GM21423 (cell line): Measurements from ENCODE around the gene CD38.
"Not testable (repeated sequence)": the region's sequence is repeated elsewhere in the genome, so short reads cannot be mapped to it uniquely, and the experiment has no call there.

Experiments
- ATAC-seq: cut with Tn5 transposase; IDR thresholded peaks from one replicate; pipeline ENCODE4 v1.9.1; 2021; ENCODE audit warnings: mild to moderate bottlenecking, moderate library complexity; ENCODE audit not compliant: unreplicated experiment

Gene CD38

DNA sequence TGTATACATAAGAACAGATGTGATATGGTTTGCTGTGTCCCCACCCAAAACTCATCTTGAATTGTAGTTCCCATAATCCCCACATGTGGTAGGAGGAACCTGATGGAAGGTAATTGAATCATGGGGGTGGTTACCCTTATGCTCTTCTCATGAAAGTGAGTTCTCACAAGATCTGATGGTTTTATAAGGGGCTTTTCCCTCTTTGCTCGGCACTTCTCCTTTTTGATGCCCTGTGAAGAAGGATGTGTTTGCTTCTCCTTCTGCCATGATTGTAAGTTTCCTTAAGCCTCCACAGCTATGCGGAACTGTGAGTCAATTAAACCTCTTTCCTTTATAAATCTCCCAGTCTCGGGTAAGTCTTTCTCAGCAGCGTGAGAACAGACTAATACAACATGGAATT lies 83.1 kb downstream of the CD38 start:
- not testable (repeated sequence) for ATAC-seq

DNA sequence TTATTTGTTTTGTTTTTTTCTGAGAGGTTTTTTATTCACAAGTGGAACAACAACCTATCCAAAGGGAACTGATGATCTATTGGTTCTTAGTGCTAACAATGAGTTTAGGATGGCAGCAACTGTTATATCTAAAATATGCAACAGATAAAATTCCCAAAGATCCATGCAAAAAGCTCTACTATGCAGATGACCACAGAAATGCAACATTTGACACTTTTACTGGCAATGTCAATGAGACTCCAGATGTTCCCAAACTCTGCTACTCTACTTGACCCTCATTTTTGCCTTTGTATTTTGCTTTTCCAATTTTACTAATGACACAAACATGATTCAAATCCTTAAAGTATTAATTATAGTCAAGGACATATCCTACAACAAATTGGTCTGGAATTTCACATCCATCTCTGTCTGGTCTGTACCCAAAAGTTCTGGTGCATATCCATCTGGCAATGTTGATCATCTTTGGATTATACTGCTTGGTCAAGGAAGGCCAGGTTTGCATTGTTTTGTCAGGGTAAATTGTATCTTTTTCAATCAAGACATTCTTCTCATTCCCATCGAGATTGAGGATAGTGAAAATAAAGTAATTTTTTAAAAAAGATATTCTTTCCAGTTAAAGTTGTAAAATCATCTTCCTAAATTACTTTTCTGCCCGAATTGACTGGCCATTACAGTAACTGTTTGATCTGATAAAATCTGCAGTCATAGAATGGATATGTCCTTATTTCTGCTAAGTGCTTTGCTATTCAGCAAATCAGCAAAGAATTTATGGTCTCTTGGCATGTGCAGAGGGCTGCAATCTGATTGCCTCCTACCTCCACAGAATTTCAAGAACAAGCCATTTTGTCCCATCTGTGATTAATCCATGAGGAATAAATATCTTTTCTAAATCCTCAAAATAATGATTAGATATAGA lies 86.8 kb downstream of the CD38 start:
- ATAC-seq: no peak

- no peak for ATAC-seq
These were observed 90.0 kb downstream of the CD38 start for GRCh38 chr4:15868111-15868510.

- no peak for ATAC-seq
These were observed 90.8 kb downstream of the CD38 start for GRCh38 chr4:15868826-15869413.

DNA sequence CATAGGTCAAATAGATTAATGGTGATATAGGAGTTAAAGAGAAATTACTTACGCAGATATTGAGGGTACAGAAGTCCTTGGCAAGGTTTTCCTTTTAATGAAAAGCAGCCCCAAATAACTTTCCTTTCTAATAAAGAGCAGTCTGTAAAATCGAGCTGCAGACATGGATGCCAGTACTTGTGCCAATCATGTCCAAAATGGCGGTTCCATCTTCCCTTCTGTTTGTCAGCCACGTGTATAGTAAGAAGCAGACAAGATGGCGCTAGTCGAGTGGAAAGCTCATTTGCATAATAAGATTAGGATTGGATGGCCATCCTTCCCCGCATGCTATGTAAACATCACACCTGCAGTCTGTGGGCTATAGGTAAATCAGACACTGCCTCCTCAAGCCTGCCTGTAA lies 92.0 kb downstream of the CD38 start:
- no peak for ATAC-seq

DNA sequence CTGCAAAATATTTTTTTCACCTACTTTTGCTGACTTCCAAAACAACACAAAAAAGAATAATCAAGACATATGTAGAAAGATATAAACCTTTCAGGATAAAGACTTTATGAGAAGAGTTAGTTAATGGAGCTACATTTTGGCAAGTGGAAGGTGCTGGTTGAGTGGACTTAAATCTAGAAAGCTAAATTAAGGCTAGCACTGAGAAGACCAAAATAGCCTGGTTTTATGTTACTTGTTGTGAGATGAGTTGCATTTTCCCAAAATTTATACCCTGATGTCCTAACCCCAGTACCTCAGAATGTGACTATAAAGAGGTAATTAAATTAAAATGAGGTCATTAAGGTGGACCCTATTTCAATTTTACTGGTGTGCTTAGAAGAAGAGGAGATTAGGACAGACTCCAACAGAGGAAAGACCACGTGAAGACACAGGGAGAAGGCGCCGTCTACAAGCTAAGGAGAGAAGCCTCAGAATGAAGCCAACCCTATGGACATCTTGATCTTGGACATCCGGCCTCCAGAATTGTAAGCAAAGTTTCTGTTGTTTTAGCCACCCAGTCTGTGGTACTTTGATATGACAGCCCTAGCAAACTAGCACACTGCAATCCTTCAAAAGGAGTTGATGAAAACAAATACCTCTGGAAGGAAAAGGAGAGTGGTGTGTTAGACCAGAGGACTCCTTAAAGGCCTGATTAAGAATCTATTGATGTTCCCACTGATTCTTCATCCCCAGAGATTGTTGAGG lies 93.0 kb downstream of the CD38 start:
- no peak for ATAC-seq

DNA sequence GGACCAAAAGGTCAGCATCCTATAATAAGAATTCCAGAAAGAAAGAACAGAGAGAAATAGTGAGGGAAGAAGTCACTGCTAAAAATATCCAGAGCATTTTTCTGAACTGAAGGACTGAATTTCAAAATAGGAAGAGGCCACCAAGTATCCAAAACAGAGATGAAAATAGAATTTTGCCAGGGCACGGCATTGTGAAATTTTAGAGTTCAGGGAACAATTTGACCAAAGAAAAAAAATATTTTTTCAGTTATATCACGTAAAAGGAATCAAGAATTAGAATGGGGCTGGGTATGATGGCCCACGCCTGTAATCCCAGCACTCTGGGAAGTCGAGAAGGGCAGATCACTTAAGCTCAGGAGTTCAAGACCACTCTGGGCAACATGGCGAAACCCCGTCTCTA lies 95.0 kb downstream of the CD38 start:
- no peak for ATAC-seq

DNA sequence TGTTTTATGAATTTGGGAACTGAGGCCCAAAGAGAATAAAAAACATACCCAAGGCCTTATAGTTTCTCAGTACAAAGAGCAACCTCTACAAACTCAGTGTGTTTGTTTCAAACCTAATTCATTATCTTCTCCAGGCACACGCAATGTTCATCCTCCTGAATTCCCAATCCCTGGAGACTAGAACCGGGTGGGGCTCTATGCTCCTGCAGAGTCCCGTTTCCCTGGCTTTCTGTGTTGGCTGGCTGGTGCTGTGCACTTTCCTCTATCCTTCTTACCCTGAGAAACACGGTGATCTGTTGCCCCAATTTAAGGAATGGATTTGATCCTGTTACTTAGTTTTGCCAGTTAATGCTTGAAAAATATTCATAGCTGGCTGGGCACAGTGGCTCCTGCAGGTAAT lies 96.5 kb downstream of the CD38 start:
- ATAC-seq: no peak

DNA sequence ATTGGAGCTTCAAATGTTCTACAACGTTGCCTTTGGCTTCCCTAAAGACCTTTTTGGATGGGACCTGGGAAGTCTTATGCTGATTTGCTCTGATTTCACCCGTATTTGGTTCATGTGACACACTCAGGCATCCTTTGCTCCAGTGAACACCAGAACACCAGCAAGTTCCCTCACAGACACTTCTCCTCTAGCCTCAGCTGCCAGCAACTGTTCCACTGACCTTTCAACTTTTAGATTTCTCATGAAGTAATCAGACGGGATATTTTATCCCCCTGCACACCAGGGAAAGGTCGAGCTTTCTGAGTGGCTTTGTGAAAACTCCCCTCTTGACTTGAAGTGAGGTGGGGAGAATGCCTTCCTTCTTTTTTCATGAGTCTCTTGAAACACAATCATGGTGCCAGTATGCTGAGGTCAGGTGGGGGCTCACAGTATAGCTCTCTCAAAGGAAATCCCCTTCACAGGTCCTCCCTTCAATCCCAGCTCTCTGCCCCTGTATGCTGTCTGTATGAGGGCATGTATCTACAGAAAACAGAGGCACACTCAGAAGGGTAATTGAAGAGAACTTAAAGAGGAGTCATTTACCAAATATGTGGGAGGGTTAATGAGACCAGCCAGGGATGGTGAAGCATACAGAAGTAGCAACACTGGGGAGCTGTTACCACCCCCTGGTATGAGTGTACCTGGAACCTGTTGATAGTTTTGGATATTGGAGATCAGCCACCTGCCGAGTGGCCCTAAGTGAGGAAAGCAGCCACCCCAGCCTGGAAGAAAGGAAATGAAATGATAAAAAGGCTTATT lies 97.7 kb downstream of the CD38 start:
- no peak for ATAC-seq

GRCh38 chr4:15878011-15878410 lies 99.9 kb downstream of the CD38 start:
- no peak for ATAC-seq

DNA sequence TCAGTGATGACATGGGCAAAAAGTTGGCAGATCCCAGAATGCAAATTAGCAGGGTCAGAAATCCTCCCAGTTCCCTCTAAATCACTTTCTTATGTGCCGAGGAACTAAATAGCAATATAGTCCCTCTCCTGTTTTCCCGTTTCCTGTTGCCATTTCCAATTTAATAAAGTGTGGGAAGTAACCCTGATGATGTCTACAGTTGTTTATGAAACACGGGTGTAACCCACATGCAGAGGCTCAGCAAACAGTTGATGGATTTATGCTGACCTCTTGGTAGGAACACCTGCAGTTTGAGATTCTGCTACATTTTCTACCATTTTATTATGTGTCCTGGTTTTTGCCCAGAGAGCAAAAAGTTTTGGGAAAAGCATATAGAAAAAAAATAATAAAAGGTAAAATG lies 103.7 kb downstream of the CD38 start:
- no peak for ATAC-seq

DNA sequence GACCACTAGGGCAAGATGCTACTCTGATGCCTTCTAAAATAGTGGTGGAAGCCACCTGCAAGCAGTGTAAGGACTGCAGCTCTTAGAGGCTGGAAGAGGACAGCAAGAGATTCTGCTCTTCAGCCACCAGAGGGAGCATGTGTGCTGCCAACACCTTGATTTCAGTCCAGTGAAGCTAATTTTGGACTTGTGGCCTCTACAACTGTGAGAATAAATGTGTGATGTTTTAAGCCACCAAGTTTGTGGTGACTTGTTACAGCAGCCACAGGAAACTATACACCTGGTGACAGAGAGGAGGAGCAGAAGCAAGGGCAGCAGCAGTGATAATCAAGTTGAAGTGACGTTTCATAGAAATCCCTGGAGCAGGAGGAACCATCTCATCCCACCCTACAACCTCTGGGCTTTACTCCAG lies 104.6 kb downstream of the CD38 start:
- ATAC-seq: peak; percentile 98

- ATAC-seq: no peak
These were observed 105.6 kb downstream of the CD38 start for GRCh38 chr4:15883610-15884243.

- no peak for ATAC-seq
These were observed 106.5 kb downstream of the CD38 start for GRCh38 chr4:15884666-15885065.

GRCh38 chr4:15885422-15885821 lies 107.3 kb downstream of the CD38 start:
- no peak for ATAC-seq

- no peak for ATAC-seq
These were observed 110.4 kb downstream of the CD38 start for GRCh38 chr4:15888515-15888914.

DNA sequence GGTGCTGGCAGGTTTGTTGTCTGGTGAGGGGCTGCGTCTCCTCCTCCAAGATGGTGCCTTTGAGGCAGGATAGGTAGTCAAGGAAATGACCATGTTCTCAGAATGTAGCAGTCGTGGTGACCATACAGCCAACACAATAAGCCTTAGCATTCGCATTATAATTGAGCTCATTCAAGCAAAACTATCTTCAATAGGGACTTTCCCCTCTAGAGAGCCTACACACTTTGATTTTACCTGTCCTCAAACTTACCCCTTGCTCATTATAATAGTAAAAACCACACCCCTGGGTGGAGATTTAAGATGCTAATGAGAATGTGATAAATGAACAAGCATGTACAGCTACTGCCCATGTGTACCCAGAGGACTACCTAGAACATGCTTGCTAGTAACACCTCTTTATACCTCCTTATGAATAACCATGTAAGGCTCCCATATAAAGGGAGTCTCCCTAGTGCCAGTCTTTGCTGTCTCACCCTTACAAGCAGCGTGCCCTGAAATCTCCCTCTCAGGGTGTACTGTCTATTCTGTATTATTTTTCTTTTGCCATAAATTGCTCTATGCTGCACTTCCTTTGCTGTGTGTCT lies 112.2 kb downstream of the CD38 start:
- ATAC-seq: no peak

GRCh38 chr4:15891312-15891711 lies 113.2 kb downstream of the CD38 start:
- peak; percentile 74 for ATAC-seq

- ATAC-seq: no peak
These were observed 115.8 kb downstream of the CD38 start for GRCh38 chr4:15893962-15894361.

- ATAC-seq: no peak
These were observed 116.3 kb downstream of the CD38 start for GRCh38 chr4:15894393-15894792.
